GM12865 (cell line): ENCODE measurements around the gene TRIAP1.

Experiments
- DNase-seq: peaks from one replicate; pipeline ENCODE4 v3.0.0; 2010; ENCODE audit warnings: low read depth
- H3K4me3 ChIP-seq: 2 replicates; pipeline ENCODE4 v1.5.1; 2011; ENCODE audit warnings: mild to moderate bottlenecking, low read depth, low read length, control low read depth
- TF ChIP-seq, protein P1 (sequence below): IDR thresholded peaks from 2 replicates; pipeline ENCODE4 v1.5.1; 2011; ENCODE audit warnings: low read length, control low read depth, low read depth, inconsistent platforms; ENCODE audit not compliant: insufficient read depth; ENCODE audit errors: missing control alignments

TRIAP1 gene

DNA sequence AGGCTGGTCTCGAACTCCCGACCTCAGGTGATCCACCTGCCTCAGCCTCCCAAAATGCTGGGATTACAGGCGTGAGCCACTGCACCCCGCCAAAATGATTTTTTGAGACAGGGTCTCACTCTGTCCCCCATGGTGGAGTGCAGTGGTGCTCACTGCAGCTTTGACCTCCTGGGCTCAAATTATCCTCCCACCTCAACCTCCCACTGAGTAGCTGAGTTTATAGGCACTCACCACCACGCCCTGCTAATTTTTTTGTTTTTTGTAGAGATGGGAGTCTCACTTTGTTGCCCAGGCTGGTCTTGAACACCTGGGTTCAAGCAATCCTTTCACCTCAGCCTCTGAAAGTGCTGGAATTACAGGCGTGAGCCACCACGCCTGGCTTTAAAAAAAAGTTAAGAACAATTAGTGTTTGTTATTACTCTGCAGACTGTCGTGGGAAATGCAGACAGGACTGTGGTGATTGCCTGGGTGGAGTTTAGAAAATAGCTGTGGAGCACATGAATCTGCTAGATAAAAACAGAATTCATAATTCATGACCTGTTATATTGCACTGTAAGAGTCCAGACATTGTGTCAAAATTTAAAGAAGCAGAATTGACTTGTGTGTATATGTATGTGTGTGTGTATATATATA, 17.5 kb downstream of the TRIAP1 start:
- TF ChIP-seq, protein P1, sequence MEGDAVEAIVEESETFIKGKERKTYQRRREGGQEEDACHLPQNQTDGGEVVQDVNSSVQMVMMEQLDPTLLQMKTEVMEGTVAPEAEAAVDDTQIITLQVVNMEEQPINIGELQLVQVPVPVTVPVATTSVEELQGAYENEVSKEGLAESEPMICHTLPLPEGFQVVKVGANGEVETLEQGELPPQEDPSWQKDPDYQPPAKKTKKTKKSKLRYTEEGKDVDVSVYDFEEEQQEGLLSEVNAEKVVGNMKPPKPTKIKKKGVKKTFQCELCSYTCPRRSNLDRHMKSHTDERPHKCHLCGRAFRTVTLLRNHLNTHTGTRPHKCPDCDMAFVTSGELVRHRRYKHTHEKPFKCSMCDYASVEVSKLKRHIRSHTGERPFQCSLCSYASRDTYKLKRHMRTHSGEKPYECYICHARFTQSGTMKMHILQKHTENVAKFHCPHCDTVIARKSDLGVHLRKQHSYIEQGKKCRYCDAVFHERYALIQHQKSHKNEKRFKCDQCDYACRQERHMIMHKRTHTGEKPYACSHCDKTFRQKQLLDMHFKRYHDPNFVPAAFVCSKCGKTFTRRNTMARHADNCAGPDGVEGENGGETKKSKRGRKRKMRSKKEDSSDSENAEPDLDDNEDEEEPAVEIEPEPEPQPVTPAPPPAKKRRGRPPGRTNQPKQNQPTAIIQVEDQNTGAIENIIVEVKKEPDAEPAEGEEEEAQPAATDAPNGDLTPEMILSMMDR = no peak
- H3K4me3 ChIP-seq = no peak overlapping the region
- DNase-seq = no peak

DNA sequence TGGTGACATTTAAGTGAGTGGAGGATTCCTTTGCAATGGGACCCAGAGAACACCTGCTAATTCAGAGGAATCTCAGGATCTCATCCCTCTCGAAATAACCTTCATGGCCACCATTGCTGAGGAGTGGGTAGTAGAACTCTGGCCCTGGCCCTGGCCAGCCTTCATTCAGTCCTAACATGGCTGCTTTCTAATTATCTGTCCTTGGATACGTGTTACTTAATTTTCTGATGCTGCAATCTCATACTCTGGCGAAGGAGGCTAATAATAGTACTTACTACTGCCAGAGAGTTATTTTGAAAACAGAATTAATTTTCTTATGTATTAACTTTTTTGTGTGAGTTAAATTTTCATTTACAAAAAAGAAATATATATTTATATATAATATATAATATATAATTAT, 20.4 kb downstream of the TRIAP1 start:
- no peak overlapping the region for H3K4me3 ChIP-seq
- TF ChIP-seq, protein P1 = no peak
- DNase-seq = no peak

DNA sequence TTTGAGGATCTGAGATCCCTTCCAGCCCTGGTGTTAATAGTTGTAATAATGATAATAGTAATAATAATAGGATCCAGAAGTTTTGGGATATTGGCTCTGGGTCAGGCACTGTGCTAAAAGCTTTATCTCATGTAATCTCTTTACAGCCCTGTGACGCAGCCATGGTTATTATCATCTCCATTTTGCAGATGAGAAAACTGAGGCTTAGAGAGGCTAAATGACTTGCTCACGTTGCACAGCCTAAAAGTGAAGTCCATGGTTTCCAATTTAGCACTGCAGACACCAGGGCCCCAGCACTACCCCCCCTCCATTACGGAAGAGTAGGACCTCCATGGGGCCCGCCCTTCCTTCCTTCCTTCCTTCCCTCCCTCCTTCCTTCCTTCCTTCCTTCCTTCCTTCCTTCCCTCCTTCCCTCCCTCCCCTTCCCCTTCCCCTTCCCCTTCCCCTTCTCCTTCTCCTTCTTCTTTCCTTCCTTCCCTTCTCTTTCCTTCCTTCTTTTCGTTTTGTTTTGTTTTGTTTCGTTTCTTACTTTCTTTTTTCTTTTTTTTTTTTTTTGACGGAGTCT, 23.2 kb downstream of the TRIAP1 start:
- TF ChIP-seq, protein P1 = no peak
- H3K4me3 ChIP-seq = no peak overlapping the region
- no peak for DNase-seq

DNA sequence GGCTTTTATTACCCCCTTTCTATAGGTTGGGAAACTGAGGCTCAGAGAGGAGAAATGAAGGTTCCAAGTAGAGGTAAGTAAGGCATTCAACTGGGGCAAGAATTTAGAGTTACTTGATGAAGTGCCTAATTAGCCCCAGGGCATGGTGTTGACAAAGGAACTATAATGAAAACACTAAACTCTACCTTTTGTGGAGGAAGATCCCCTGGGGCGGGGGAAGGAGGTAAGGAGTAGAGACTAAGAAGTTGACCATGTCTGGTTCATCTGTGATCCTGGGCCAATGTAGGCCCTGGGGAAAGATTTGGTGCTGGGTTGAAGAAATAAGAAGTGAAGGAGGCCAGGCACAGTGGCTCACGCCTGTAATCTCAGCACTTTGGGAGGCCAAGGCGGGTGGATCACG, 24.5 kb downstream of the TRIAP1 start:
- H3K4me3 ChIP-seq = no peak overlapping the region
- TF ChIP-seq, protein P1 = no peak
- no peak for DNase-seq

DNA sequence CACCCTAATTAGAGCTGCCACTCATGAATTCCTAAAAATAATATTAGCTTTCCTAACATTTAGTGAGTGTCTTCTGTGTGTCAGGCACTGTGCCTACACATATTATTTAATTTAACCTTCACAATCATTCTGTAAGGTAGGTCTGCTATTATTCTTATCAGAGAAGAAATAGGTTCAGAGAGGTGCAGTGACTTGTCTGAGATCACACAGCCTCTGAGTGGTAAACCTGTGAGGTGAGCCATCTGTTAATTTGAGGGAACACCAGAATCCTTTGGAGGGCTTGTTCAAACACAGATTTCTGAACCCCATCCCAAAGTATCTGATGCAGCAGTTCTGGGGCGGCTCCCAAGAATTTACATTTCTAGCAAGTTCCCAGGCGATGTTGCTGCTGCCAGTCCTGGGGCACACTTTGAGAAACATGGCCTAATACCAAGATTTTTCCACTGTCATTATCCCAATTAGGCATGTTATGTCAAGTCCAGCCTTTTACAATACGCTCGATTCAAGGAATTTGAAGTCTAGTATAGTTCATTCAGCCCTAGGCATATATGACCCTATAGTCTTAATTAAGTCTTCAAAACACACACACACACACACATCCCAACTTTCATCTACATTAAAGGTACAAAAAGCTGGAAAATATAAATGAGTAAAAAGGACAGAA, 28.1 kb downstream of the TRIAP1 start:
- TF ChIP-seq, protein P1 = no peak
- no peak for DNase-seq
- H3K4me3 ChIP-seq = no peak overlapping the region

DNA sequence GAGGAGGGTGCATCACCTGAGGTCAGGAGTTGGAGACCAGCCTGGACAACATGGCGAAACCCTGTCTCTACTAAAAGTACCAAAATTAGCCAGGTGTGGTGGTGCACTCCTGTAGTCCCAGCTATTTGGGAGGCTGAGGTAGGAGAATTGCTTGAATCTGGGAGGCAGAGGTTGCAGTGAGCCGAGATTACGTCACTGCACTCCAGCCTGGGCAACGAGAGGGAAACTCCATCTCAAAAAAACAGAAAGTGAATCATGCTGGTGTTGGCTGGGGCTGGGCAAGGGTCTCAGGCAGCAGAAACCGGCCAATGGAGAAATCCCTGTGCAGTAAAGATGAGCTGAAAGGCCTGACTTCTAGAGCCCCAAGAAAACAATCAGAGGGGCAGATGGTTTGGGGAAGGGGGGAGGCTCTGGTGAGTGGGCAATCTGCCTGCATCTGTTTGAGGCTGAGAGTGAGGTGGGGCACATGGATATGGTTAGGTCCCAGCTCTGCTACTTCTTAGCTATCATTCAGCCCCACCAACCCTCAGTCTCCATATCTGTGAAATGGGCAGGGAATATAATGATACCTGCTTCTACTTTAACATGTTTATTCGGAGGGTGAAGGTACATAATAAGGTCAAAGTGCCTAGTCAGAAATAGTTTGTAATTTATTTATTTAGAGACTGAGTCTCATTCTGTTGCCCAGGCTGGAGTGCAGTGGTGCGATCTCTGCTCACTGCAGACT, 29.5 kb downstream of the TRIAP1 start:
- TF ChIP-seq, protein P1 = no peak
- DNase-seq = no peak
- no peak overlapping the region for H3K4me3 ChIP-seq
